HUES6 (cell line): ENCODE data around the gene CDH3.
"Not testable (repeated sequence)": the region's sequence is repeated elsewhere in the genome, so short reads cannot be mapped to it uniquely, and the experiment has no call there.

Source experiments
- H3K27ac ChIP-seq: 2 replicates; pipeline ENCODE4 v1.7.0; 2013; ENCODE audit warnings: low read depth, mild to moderate bottlenecking, low read length, inconsistent platforms
- H3K27me3 ChIP-seq: 2 replicates; pipeline ENCODE4 v1.6.1; 2013; ENCODE audit warnings: low read length; ENCODE audit not compliant: control insufficient read depth, insufficient read depth
- H3K36me3 ChIP-seq: 2 replicates; pipeline ENCODE4 v1.6.1; 2013; ENCODE audit warnings: low read length; ENCODE audit not compliant: control insufficient read depth, insufficient read depth
- H3K4me1 ChIP-seq: 2 replicates; pipeline ENCODE4 v1.6.1; 2013; ENCODE audit warnings: low read length; ENCODE audit not compliant: control insufficient read depth, insufficient read depth
- H3K4me3 ChIP-seq: 2 replicates; pipeline ENCODE4 v1.5.1; 2013; ENCODE audit warnings: low read depth, low read length
- H3K9ac ChIP-seq: one replicate; pipeline ENCODE4 v1.6.1; 2013; ENCODE audit warnings: mild to moderate bottlenecking, low read length
- H3K9me3 ChIP-seq: 2 replicates; pipeline ENCODE4 v1.6.1; 2013; ENCODE audit warnings: low read depth, low read length; ENCODE audit not compliant: control insufficient read depth, insufficient read depth

Gene CDH3

GRCh38 chr16:68700831-68701230 lies 55.7 kb downstream of the CDH3 start:
- no peak overlapping the region for H3K9ac ChIP-seq
- H3K36me3 ChIP-seq: peaks cover 30% of the 10 kb centered on the region
- H3K27ac ChIP-seq: no peak overlapping the region
- no peaks in the 10 kb centered on the region for H3K4me1 ChIP-seq
- no peak overlapping the region for H3K4me3 ChIP-seq
- H3K27me3 ChIP-seq: no peaks in the 10 kb centered on the region
- H3K9me3 ChIP-seq: no peaks in the 10 kb centered on the region

- no peaks in the 10 kb centered on the region for H3K9me3 ChIP-seq
- H3K4me1 ChIP-seq: peaks cover 14% of the 10 kb centered on the region
- no peak overlapping the region for H3K4me3 ChIP-seq
- H3K27me3 ChIP-seq: no peaks in the 10 kb centered on the region
- no peak overlapping the region for H3K9ac ChIP-seq
- H3K27ac ChIP-seq: no peak overlapping the region
- H3K36me3 ChIP-seq: no peaks in the 10 kb centered on the region; the same call in 1 of the 2 replicates
Observed at GRCh38 chr16:68704232-68704867, 59.2 kb downstream of the CDH3 start.

GRCh38 chr16:68707340-68708152 lies 62.4 kb downstream of the CDH3 start:
- no peaks in the 10 kb centered on the region for H3K9me3 ChIP-seq
- peaks cover 17% of the 10 kb centered on the region for H3K4me1 ChIP-seq
- no peak overlapping the region for H3K4me3 ChIP-seq
- H3K9ac ChIP-seq: peak overlapping the region; percentile 10
- H3K27ac ChIP-seq: no peak overlapping the region
- H3K36me3 ChIP-seq: no peaks in the 10 kb centered on the region
- H3K27me3 ChIP-seq: no peaks in the 10 kb centered on the region

GRCh38 chr16:68710211-68710610 lies 65.1 kb downstream of the CDH3 start:
- peaks cover 21% of the 10 kb centered on the region for H3K4me1 ChIP-seq
- H3K27ac ChIP-seq: no peak overlapping the region

GRCh38 chr16:68711421-68712139 lies 66.5 kb downstream of the CDH3 start:
- Histone ChIP-seq H3K9me3 (no peaks in the 10 kb centered on the region), H3K4me3 (no peak overlapping the region), H3K9ac (no peak overlapping the region), H3K27ac (no peak overlapping the region), H3K27me3 (no peaks in the 10 kb centered on the region), H3K36me3 (no peaks in the 10 kb centered on the region), H3K4me1 (peaks cover 25% of the 10 kb centered on the region)

More at GRCh38 chr16:68710211-68710610, 65.1 kb downstream of the CDH3 start:
- H3K9me3 ChIP-seq: no peaks in the 10 kb centered on the region
- H3K9ac ChIP-seq: no peak overlapping the region
- H3K36me3 ChIP-seq: no peaks in the 10 kb centered on the region
- no peak overlapping the region for H3K4me3 ChIP-seq
- H3K27me3 ChIP-seq: no peaks in the 10 kb centered on the region

- no peaks in the 10 kb centered on the region for H3K36me3 ChIP-seq
- 0 out of 2 replicates have a peak, but pooled peaks cover 3% of the 10 kb centered on the region for H3K9me3 ChIP-seq
- no peaks in the 10 kb centered on the region for H3K27me3 ChIP-seq
- no peak overlapping the region for H3K9ac ChIP-seq
- H3K27ac ChIP-seq: no peak overlapping the region
- no peak overlapping the region for H3K4me3 ChIP-seq
- H3K4me1 ChIP-seq: peaks cover 11% of the 10 kb centered on the region
Observed at GRCh38 chr16:68713361-68713760, 68.3 kb downstream of the CDH3 start.

GRCh38 chr16:68715471-68715870 lies 70.4 kb downstream of the CDH3 start:
- Histone ChIP-seq H3K27ac (no peak overlapping the region), H3K4me1 (peaks cover 11% of the 10 kb centered on the region), H3K36me3 (no peaks in the 10 kb centered on the region), H3K27me3 (no peaks in the 10 kb centered on the region), H3K4me3 (no peak overlapping the region), H3K9me3 (0 out of 2 replicates have a peak, but pooled peaks cover 3% of the 10 kb centered on the region), H3K9ac (no peak overlapping the region)

- not testable (repeated sequence) for H3K9me3 ChIP-seq, H3K4me1 ChIP-seq
Observed at GRCh38 chr16:68716516-68716915, 71.4 kb downstream of the CDH3 start.

GRCh38 chr16:68717684-68718083 lies 72.6 kb downstream of the CDH3 start:
- H3K4me1 ChIP-seq: peaks cover 10% of the 10 kb centered on the region
- H3K27me3 ChIP-seq: no peaks in the 10 kb centered on the region
- H3K9me3 ChIP-seq: 0 out of 2 replicates have a peak, but pooled peaks cover 3% of the 10 kb centered on the region
- H3K27ac ChIP-seq: no peak overlapping the region
- H3K4me3 ChIP-seq: no peak overlapping the region
- H3K9ac ChIP-seq: no peak overlapping the region
- no peaks in the 10 kb centered on the region for H3K36me3 ChIP-seq

More at GRCh38 chr16:68716516-68716915, 71.4 kb downstream of the CDH3 start:
- H3K27ac ChIP-seq, H3K36me3 ChIP-seq, H3K4me3 ChIP-seq, H3K27me3 ChIP-seq, H3K9ac ChIP-seq: not testable (repeated sequence)

GRCh38 chr16:68718590-68718989 lies 73.5 kb downstream of the CDH3 start:
- Histone ChIP-seq H3K9me3 (0 out of 2 replicates have a peak, but pooled peaks cover 3% of the 10 kb centered on the region), H3K4me3 (no peak overlapping the region), H3K27me3 (no peaks in the 10 kb centered on the region), H3K4me1 (peaks cover 6% of the 10 kb centered on the region), H3K27ac (no peak overlapping the region), H3K9ac (no peak overlapping the region), H3K36me3 (no peaks in the 10 kb centered on the region)
